ENCODE data around the gene PMPCA. TPM values are rescaled to one million over a fixed set of nuclear protein-coding genes. Genes with fewer than 3 reads are reported as not detected.

PMPCA gene
- total RNA-seq, 1 experiment from 2014 or later = 116 TPM

DNA sequence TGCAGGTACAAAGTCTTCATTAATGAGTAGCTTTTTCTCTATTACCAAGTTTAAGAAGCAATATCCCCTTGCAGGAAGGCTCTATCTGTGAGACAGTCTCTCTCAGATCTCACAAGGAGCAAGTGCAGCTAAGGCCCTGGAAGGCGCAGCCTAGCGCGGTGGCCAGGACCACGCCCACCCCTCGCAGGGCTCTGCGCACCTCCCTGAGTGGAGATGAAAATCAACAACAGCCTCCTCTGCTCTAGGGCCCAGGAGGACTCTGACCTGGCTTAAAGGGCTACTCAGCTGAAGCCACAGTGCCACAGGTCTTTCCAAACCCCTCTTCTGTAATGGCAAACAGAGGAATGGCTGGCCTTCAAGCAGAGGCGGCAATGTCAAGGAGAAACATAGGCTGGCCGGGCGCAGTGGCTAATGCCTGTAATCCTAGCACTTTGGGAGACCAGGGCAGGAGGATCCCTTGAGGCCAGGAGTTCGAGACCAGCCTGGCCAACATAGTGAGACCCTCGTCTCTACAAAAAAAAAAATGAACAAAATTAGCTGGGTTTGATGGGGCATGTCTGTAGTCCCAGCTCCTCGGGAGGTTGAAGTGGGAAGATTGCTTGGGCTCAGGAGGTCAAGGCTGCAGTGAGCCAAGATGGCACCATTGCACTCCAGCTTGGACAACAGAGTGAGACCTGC, 60.5 kb downstream of the PMPCA start:
- Histone ChIP-seq H3K36me3 (ENCODE audit: control insufficient read depth in 1 of 2, insufficient read depth in 2 of 2, low read length in 2 of 2) (peaks cover 56 to 71% of the 10 kb centered on the region in 2 experiments), H3K9me2 (ENCODE audit: insufficient read depth) (no peaks in the 10 kb centered on the region), H3K4me3 (replicated peaks in 1 of 2; ENCODE audit: low read depth in 1 of 2, low read length in 2 of 2) (no peak overlapping the region), H3K27me3 (ENCODE audit: insufficient read depth, low read length) (no peaks in the 10 kb centered on the region), H3K4me2 (ENCODE audit: low read length) (no peak overlapping the region), H3K27ac (ENCODE audit: low read depth, low read length) (no peak overlapping the region), H3K4me1 (ENCODE audit: control insufficient read depth in 1 of 2, insufficient read depth in 2 of 2, low read length in 2 of 2) (no peaks in the 10 kb centered on the region), H3K9ac (ENCODE audit: low read length) (no peak overlapping the region), H3K79me2 (ENCODE audit: insufficient read depth, low read length) (peaks cover 71% of the 10 kb centered on the region), H3K9me3 (ENCODE audit: control insufficient read depth in 1 of 2, insufficient read depth in 1 of 2, low read depth in 1 of 2, low read length in 2 of 2) (no peaks in the 10 kb centered on the region), H4K20me1 (ENCODE audit: insufficient read depth) (no peaks in the 10 kb centered on the region), H2AFZ (ENCODE audit: low read depth, low read length, poor library complexity, severe bottlenecking) (no peak overlapping the region)
- RAD21 ChIA-PET (ENCODE audit: low non-redundant PET in 1 of 2, low total read pairs in 2 of 2, uncharacterized antibody in 2 of 2, unreplicated experiment in 2 of 2) = no interaction called here
- DNase-seq (ENCODE audit: low read depth, low spot score) (no peak), ATAC-seq (no peak)
- TF ChIP-seq FOSL1 (IDR thresholded peaks at IDR 0.05; ENCODE audit: low read depth) (no peak), POLR2AphosphoS5 (IDR thresholded peaks at IDR 0.05; ENCODE audit: low read depth, low read length) (no peak), ZNF274 (IDR thresholded peaks at IDR 0.05; ENCODE audit: low read depth, low read length) (no peak)
- CTCF ChIA-PET = no interaction called here
- POLR2A ChIA-PET = no interaction called here
- no TSS peak for BruUV-seq (replicated peaks)
- intact Hi-C loops (cut with micrococcal nuclease) = no loop called here

DNA sequence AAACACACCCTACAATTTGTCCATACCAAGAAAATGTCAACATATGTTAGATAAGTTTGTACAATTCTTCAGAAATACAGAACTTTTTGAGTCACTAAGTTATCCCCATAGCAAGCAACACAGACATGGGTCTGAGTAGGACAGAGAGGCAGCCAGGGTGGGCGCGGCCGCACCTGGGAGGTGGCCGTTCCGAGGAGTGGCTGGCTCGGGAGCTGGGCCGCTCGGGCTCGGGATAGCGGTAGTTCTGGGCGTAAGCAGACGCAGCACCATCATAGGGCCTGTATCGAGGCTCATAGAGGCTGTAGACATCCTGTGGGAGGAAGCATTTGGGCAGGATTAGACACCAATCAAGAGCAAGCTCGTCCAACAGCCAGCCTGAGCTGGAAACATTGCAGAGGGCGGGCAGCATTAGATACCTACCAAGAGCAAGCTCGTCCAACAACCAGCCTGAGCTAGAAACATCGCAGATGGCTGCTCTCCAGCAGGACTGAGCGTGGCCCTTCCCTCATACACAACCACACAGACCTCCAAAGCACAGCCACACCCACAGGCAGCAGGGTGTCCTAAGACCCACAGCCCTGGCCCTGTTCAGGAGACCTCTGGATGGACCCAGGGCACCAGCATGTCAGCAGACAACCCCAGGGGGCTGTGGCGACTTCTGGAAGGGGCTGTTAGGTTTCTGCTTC, 61.5 kb downstream of the PMPCA start:
- H4K20me1 ChIP-seq (ENCODE audit: insufficient read depth) = no peaks in the 10 kb centered on the region
- no peak overlapping the region for H2AFZ ChIP-seq (ENCODE audit: low read depth, low read length, poor library complexity, severe bottlenecking)
- ChIA-PET CTCF (no interaction called here), POLR2A (no interaction called here), RAD21 (ENCODE audit: low non-redundant PET in 1 of 2, low total read pairs in 2 of 2, uncharacterized antibody in 2 of 2, unreplicated experiment in 2 of 2) (no interaction called here)
- H3K27me3 ChIP-seq (ENCODE audit: insufficient read depth, low read length) = no peaks in the 10 kb centered on the region
- H3K4me1 ChIP-seq (ENCODE audit: control insufficient read depth in 1 of 2, insufficient read depth in 2 of 2, low read length in 2 of 2) = no peaks in the 10 kb centered on the region
- H3K4me2 ChIP-seq (ENCODE audit: low read length) = no peak overlapping the region
- DNase-seq (ENCODE audit: low read depth, low spot score) (no peak), ATAC-seq (no peak)
- no peaks in the 10 kb centered on the region for H3K9me3 ChIP-seq (ENCODE audit: control insufficient read depth in 1 of 2, insufficient read depth in 1 of 2, low read depth in 1 of 2, low read length in 2 of 2)
- peaks cover 81% of the 10 kb centered on the region for H3K79me2 ChIP-seq (ENCODE audit: insufficient read depth, low read length)
- no TSS peak for BruUV-seq (replicated peaks)
- no peak overlapping the region for H3K27ac ChIP-seq (ENCODE audit: low read depth, low read length)
- H3K9ac ChIP-seq (ENCODE audit: low read length) = no peak overlapping the region
- H3K36me3 ChIP-seq (ENCODE audit: control insufficient read depth in 1 of 2, insufficient read depth in 2 of 2, low read length in 2 of 2) = peaks cover 58 to 71% of the 10 kb centered on the region in 2 experiments
- H3K9me2 ChIP-seq (ENCODE audit: insufficient read depth) = no peaks in the 10 kb centered on the region
- intact Hi-C loops (cut with micrococcal nuclease) = no loop called here
- no peak overlapping the region for H3K4me3 ChIP-seq (replicated peaks in 1 of 2; ENCODE audit: low read depth in 1 of 2, low read length in 2 of 2)
- TF ChIP-seq EGR1 (IDR thresholded peaks at IDR 0.05; ENCODE audit: low read depth) = no peak
- TF ChIP-seq RAD21 (IDR thresholded peaks at IDR 0.05; ENCODE audit: low read depth) = no peak
- TF ChIP-seq POLR2A (IDR thresholded peaks at IDR 0.05; ENCODE audit: borderline replicate concordance, extremely low read depth, insufficient read depth, insufficient read length) = no peak
- no peak for TF ChIP-seq FOSL1 (IDR thresholded peaks at IDR 0.05; ENCODE audit: low read depth)
- no peak for TF ChIP-seq SP1 (IDR thresholded peaks at IDR 0.05; ENCODE audit: low read depth)
- no peak for TF ChIP-seq ZNF274 (IDR thresholded peaks at IDR 0.05; ENCODE audit: low read depth, low read length)
- TF ChIP-seq EZH2phosphoT487 (IDR thresholded peaks at IDR 0.05; ENCODE audit: borderline replicate concordance) = no peak
- TF ChIP-seq ELF1 (IDR thresholded peaks at IDR 0.05; ENCODE audit: borderline replicate concordance, low read depth) = no peak
- no peak for TF ChIP-seq EZH2 (IDR thresholded peaks at IDR 0.05)
- no peak for TF ChIP-seq YY1 (IDR thresholded peaks at IDR 0.05; ENCODE audit: extremely low read depth, insufficient replicate concordance, low read depth, low read length)
- no peak for TF ChIP-seq CEBPB (IDR thresholded peaks at IDR 0.05; ENCODE audit: low read depth)
- TF ChIP-seq, protein P1, sequence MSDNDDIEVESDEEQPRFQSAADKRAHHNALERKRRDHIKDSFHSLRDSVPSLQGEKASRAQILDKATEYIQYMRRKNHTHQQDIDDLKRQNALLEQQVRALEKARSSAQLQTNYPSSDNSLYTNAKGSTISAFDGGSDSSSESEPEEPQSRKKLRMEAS (IDR thresholded peaks at IDR 0.05) = no peak
- no peak for TF ChIP-seq SRF (IDR thresholded peaks at IDR 0.05; ENCODE audit: low read depth)
- TF ChIP-seq JUND (IDR thresholded peaks at IDR 0.05) = no peak
- no peak for TF ChIP-seq CBX3 (IDR thresholded peaks at IDR 0.05; ENCODE audit: low read depth)
- TF ChIP-seq ZFX (IDR thresholded peaks at IDR 0.05) = no peak
- TF ChIP-seq, protein P2, sequence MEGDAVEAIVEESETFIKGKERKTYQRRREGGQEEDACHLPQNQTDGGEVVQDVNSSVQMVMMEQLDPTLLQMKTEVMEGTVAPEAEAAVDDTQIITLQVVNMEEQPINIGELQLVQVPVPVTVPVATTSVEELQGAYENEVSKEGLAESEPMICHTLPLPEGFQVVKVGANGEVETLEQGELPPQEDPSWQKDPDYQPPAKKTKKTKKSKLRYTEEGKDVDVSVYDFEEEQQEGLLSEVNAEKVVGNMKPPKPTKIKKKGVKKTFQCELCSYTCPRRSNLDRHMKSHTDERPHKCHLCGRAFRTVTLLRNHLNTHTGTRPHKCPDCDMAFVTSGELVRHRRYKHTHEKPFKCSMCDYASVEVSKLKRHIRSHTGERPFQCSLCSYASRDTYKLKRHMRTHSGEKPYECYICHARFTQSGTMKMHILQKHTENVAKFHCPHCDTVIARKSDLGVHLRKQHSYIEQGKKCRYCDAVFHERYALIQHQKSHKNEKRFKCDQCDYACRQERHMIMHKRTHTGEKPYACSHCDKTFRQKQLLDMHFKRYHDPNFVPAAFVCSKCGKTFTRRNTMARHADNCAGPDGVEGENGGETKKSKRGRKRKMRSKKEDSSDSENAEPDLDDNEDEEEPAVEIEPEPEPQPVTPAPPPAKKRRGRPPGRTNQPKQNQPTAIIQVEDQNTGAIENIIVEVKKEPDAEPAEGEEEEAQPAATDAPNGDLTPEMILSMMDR (IDR thresholded peaks at IDR 0.05 in 2 of 3, conservative IDR thresholded peaks at IDR 0.05 in 1 of 3; ENCODE audit: borderline replicate concordance in 1 of 3, insufficient read depth in 1 of 3, low read depth in 2 of 3, low read length in 2 of 3) = no peak
